GM11168 (cell line): ENCODE measurements around the gene NKIRAS2.
"Not testable (repeated sequence)": the region's sequence is repeated elsewhere in the genome, so short reads cannot be mapped to it uniquely, and the experiment has no call there.

Experiments used
- in situ Hi-C: fragments of 300-500 bp; cut with MboI; formaldehyde crosslinking; loops from one replicate; pipeline ENCODE4 v1.12.0; 2022; ENCODE audit warnings: low sequenced_read_pairs; ENCODE audit not compliant: unreplicated experiment

NKIRAS2 gene

GRCh38 chr17:41996855-41997164, 23.1 kb upstream of the NKIRAS2 start:
- in situ Hi-C loops, result no loop called here

- in situ Hi-C loops, result no loop called here
These were observed 21.4 kb upstream of the NKIRAS2 start for GRCh38 chr17:41998497-41998896.

GRCh38 chr17:42000413-42001133, 19.3 kb upstream of the NKIRAS2 start:
- in situ Hi-C loops, result no loop called here

GRCh38 chr17:42001729-42002128, 18.2 kb upstream of the NKIRAS2 start:
- in situ Hi-C loops, result no loop called here

GRCh38 chr17:42002175-42002791, 17.6 kb upstream of the NKIRAS2 start:
- in situ Hi-C loops, result no loop called here

GRCh38 chr17:42002792-42003301, 17.0 kb upstream of the NKIRAS2 start:
- in situ Hi-C loops, result no loop called here

GRCh38 chr17:42005166-42005565, 14.7 kb upstream of the NKIRAS2 start:
- in situ Hi-C loops, result no loop called here

GRCh38 chr17:42009170-42009569, 10.7 kb upstream of the NKIRAS2 start:
- in situ Hi-C loops, result no loop called here

GRCh38 chr17:42010266-42010680, 9.6 kb upstream of the NKIRAS2 start:
- in situ Hi-C loops, result not testable (repeated sequence)

GRCh38 chr17:42010898-42011516, 8.9 kb upstream of the NKIRAS2 start:
- in situ Hi-C loops, result no loop called here

GRCh38 chr17:42012363-42012762, 7.5 kb upstream of the NKIRAS2 start:
- in situ Hi-C loops, result not testable (repeated sequence)

GRCh38 chr17:42013740-42014139, 6.2 kb upstream of the NKIRAS2 start:
- in situ Hi-C loops, result not testable (repeated sequence)

GRCh38 chr17:42016411-42016831, 3.5 kb upstream of the NKIRAS2 start:
- in situ Hi-C loops, result no loop called here

- in situ Hi-C loops, result no loop called here
These were observed 2.7 kb upstream of the NKIRAS2 start, which contains the start of gene DNAJC7 for GRCh38 chr17:42016941-42017865. DNAJC7 (minus strand) TSS chr17:42017439; CDS start chr17:42017416, 23 bp downstream.

- in situ Hi-C loops, result no loop called here
These were observed 2.1 kb upstream of the NKIRAS2 start for GRCh38 chr17:42017866-42018200.

GRCh38 chr17:42018339-42018738, 1.6 kb upstream of the NKIRAS2 start:
- in situ Hi-C loops, result no loop called here

GRCh38 chr17:42018988-42019387, 902 bp upstream of the NKIRAS2 start:
- in situ Hi-C loops, result no loop called here

GRCh38 chr17:42020845-42021244, 955 bp downstream of the NKIRAS2 start:
- in situ Hi-C loops, result not testable (repeated sequence)

- in situ Hi-C loops, result no loop called here
These were observed 3.8 kb downstream of the NKIRAS2 start for GRCh38 chr17:42023524-42024349.

- in situ Hi-C loops, result no loop called here
These were observed 5.3 kb downstream of the NKIRAS2 start for GRCh38 chr17:42025191-42025579.
